T-helper 1 cell treated with Interleukin-12 subunit alpha and Interleukin-12 subunit beta and Interleukin-4 antibody, amounts not matched to agents 30 ng/mL and 1 ng/mL, for 36 hours (primary cell): ENCODE measurements around the gene EYS. TPM values are rescaled to one million over a fixed set of nuclear protein-coding genes. Genes with fewer than 3 reads are reported as not detected.
"Not testable (repeated sequence)": the region's sequence is repeated elsewhere in the genome, so short reads cannot be mapped to it uniquely, and the experiment has no call there.

Source experiments
- intact Hi-C: fragments of 100-400 bp; cut with micrococcal nuclease; formaldehyde crosslinking; loops from one replicate; pipeline ENCODE4 v1.15.1; 2024
- total RNA-seq: library from RNA; stranded (reverse); gene quantifications from 2 replicates; pipeline ENCODE4 v1.2.3, GENCODE V29; 2022

The EYS gene
- total RNA-seq, 1 donor from 2014 or later: not detected

DNA sequence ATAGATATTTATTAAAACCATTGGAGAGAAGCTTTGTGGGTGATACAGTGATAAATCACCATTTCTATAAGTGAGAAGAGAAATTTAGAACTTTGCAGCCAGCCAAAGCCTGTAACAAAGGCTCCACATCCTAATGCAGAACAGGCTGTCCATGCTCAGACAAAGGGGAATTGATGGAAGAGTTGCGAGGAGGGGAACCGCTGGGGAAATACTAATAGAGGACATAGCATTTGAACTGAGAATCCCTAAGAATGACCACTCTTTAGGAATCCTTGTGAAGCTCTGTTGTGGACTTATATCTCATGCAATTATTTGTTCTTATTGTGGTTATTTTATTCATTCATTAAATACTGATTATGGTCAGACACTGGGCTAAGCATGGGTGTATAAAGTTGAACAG, 1903.7 kb downstream of the EYS start:
- intact Hi-C loops: no loop called here

DNA sequence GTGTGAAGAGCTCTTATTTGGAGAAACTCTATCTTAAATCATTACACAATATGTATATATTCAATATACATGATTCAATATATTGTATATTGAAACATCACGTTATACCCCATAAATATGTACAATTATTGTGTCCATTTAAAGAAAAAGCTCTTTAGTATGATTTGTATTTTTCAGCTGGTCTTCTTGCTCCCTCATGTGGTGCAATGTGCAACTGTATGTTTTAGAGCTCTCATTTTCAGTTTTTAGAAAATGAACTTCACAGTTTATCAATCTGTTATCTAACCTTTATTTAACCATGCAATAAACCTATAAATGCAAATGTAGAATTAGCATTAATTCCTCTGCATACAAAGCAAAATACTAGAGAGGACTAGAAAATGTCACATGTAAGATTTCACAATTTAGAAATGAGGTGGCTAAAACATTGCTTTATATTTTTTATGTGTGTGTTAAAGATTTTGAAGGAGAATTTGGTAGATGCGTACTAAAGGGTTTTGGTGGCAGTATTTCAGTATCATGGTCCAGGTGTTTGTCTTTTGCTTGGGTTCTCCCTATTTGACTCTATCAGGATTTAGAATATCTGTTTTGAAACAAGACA, 1904.3 kb downstream of the EYS start:
- intact Hi-C loops: loop anchor here (1.0 kb wide), 1 partner anchor 450 kb away; no protein-coding TSS in a partner anchor

DNA sequence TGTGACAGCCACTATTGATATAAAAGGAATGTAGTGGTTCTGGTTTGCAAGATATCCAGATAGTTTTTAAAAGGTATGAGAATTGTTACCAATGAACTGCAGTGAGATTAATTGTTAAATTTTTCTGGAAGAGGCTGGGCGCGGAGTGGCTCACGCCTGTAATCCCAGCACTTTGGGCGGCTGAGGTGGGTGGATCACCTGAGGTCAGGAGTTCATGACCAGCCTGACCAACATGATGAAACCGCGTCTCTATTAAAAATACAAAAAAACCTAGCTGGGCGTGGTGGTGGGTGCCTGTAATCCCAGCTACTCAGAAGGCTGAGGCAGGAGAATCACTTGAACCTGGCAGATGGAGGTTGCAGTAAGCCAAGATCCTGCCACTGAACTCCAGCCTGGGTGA, 1906.6 kb downstream of the EYS start:
- intact Hi-C loops: not testable (repeated sequence)

DNA sequence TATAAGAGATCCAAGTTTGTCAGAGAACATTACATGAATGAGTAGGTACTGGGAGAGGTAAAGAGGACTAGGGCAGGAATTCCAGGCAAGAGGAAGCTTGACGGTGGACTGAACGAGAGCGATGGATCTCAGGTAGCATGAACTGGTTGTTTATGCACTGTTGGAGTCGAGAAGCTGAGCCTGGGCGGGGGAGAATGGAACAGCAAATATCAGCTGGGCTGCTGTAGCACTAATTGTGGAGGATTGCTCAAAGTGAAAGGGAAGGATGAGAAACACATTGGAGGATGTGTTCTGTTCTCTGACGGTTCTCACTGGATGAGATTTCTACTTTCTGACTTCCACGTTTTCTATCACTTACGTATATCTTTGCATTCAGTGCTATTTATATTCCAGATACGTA, 1907.2 kb downstream of the EYS start:
- intact Hi-C loops: no loop called here

DNA sequence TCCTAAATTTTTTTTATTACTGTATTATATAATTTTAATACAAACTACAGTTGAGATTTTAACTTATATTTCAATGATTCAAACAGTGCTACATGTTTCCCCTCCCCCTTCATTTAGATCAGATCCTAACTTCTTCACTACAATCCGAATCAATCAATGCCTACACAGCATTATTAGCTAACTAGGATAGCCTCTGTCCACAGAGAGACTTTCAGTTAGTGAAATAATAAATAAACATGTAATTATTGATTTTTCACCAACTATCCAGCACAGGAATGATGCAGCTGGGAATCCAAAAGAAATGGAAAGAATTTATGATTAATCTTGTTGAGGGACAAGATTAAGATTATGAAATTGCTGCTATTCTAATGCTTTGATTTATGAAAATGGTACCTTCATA, 1907.7 kb downstream of the EYS start:
- intact Hi-C loops: no loop called here

DNA sequence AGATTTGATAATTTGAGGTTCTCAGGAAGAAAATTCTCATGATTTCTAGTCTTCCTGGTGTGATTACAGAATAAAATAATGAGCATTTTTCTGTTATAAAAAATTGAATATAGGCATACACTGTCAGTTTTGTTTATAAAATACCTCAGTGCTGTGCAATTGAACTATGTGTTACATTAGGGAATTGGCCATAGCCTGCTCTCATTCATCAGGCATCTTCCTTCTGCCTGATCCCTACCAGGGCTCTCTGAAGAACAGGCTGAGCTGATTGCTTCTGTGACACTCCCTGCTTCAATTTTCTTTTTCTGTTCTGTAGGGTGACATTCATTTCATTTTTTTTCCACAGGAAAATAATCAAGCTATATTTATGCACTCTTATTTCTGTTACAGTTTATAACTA, 1908.6 kb downstream of the EYS start:
- intact Hi-C loops: no loop called here

DNA sequence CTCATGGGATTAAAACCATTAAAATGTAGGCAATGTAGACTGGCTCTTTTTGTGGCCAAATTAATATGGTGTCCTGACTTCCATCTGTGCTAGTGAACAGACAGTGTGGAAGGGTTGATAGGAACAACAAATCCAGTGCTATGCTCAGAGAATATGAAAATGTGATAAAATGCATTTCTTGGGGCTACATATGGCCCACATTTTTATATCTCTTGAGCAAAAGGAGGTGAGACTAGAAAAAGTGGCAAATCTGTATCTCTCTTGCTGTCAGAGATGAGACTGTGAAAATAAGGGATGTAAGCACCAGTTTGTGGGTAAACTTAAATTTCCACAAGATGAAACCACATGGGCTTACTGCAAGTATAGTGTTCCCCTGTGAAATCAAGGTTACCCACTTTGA, 1909.3 kb downstream of the EYS start:
- intact Hi-C loops: no loop called here

DNA sequence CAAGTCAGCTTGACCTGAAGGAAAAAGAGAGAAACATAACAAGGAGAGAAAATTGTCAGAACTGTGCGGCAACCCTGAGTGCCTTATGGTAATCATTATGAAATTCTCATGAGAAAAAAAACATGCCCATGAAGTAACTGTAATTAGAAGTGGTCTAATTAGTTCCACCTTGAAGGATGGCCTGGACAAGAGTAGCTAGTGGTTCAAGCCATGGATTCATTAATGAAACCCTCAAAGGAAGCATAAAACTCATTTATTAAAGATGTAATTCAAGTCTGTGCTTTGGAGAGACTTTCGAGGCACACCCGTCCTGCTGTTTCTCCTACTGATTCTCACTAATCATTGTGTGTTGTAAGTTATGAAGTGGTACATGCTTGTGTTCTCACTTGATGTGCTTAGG, 1911.2 kb downstream of the EYS start:
- intact Hi-C loops: no loop called here

DNA sequence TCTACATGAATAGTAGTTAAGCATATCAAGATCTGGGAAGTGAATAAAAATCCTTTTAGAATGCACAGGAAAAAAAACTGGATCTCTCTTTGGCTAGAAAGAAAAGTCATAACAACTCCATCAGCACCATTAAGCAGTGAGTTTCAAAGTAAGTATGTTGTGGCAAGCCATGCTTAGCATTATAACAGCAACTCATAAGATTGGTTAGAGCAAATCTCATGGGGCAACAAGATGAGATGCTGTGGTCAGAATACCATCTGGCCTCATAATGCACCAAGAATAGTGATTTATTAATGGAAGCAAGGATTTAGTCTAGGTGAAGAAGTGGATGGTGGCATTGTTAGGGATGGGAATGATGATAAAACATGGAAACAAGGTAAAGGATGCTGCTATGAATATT, 1912.0 kb downstream of the EYS start:
- intact Hi-C loops: no loop called here

DNA sequence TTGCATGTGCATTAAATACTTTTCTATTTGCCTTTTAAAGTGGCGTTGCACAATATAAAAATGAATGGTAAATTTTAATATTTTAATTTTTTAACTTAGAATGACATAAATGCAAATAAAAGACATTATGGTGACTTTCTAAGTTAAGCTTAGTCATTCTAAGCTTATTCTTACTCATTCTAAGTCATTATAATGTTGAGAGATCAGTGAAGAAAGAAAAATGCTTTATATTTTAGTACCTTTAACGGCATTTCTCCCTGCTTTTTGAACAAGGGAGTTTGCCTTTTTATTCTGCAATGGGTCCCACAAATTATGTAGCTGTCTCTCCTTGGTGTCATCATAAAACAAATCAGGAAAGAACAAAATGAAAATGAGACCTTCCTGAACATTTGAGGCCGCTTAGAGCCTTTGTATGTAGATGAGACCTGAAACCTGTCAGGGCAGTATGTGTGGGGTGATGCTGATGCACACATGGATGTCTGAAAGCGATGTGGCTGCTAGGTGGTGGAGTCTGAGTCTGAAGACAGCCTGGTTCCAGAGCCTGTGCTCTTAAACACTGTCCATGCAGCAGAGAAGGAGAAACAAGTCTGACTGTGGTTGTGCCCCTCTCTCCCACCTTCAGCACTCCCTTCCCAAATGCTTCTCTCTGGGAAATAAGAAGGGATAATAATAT, 1913.4 kb downstream of the EYS start:
- intact Hi-C loops: no loop called here

DNA sequence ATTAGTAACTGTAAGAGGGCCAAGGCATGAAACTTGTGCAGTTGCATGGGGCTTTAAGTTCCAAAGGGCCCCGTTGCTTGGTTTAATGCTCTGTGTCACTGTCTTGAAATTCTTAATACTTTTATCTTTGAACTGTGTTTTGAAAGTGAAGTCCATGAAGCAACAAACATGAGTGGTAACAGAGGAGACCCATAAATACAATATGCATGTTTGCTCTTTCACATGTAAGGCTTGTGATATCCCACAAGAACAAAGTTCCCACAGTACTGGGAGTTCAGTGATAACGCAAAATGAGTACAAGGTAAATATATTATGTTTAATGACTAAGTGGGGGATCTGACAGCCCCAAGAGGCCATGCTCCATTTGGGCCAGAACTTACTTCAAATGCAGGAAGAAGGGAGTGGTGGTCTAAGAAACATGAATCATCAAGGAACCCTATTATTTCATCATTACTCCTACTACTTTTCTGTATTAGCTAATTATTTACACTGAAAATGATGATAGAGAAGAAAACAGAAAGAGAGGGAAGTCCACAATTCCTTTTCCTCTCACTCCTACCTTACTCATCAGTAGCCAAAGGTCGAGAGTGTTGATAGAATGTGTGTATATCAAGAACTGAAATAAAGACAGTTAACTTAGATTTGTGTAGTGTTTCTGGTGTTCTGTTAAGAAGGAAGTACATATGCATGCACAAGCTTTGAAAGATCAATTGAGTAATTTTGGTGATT, 1914.1 kb downstream of the EYS start:
- intact Hi-C loops: no loop called here

DNA sequence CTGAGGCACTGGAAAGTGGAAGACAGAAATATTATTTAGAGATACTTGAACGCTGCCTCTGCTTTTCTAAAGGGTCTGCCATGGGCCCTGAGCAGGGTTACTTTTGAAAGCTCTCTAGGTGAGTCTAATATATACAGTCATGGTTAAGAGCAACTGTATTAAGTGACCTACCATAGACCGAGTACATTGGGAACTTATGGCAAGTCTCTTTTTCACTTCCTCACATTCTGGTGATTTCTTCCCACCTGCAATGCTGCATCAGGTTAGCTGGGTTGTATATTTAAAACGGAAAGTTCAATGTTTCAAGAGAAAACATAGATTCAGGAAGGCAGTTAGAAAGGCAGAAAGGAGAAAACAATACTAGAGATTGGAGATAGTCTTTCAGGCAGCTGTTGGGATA, 1916.7 kb downstream of the EYS start:
- intact Hi-C loops: no loop called here

DNA sequence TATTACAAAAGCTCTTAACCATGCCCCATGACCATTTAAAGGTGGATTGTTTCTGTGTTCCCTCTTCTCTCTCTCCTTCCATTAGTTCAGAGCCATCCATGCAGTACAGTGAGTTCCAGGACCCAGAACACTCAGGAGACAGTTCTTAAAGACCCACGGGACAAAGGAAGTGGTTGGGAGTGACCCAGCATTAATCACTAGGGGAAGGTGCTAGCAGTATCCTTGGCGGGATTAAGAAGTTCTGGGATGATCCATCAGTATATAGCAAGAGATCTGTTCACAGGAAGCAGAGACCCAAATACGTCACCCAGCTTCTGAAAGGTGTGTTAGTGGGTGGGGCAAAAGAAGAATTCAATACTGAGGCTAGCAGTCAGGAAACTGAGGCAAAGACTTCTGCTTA, 1917.3 kb downstream of the EYS start:
- intact Hi-C loops: no loop called here

DNA sequence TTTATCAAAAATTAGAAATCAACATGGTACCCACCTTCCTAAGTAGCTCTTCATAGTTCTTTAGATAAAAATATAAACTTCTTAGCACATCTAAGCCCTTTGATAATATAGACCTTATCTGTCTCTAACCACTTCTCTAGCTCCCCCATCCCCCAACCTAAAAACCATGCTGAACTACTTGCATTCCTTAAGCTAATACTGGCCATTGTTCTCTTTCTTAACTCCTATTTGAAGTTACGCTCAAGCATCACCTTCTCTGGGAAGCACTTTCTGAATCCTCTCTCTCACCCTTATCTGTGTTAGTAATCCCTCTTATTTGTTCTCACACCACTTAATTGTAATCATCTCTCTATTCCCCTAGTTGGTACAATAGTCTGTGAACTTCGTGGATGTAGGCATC, 1918.5 kb downstream of the EYS start:
- intact Hi-C loops: no loop called here

DNA sequence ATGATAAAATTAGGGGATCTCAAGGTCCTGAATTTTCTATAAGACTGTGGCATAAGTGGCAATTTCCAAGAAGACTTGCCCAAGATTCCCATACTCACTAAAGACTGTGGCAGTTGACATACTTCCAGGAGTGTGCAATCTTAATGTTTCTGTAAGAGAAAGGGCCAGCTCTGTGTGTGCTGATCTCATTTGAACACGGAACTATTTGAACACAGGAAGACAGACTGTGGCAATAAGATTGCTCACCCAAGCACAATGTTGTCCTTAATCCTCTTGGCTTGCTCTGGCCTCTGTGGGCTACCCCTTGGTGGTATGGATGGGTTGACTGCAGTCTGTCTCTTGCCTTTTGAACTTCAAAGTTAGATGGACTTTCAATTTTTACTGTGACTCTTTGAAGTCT, 1920.0 kb downstream of the EYS start:
- intact Hi-C loops: no loop called here

DNA sequence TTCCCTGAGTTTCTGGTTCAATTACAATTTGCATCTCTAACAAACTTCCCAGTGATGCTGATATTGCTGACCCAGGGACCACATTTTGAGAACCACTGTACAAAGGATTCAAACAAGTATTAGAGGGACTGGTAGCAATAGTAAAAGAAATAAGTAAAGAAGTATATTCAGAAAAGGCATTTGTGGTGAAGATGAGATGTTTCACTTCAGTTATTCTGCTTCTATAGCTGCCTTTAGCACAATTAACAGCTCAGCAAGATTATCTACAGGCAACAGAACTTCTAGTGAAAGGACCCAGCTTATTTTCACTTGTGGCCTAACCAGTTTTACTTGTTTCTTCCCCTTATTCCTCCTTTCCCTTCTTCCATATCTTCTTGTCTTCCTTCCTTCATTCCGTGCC, 1922.0 kb downstream of the EYS start:
- intact Hi-C loops: no loop called here

DNA sequence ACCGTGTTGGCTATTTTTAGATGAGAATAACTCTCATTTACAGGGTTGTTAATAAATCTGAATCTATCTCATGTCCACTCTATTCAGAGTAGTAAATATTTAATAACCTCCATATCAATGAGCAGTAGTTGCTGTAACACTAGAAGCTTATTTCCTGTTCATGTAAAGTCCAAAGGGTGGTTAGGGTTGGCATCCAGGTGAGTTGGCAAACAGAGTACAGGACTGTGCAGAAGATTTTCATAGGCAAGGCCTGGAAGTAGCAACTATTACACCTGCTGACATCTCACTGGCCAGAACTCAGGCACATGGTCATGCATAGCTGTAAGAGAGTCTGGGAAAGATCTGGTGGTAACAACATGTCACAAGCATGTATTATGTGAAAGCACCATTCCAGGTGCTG, 1923.9 kb downstream of the EYS start:
- intact Hi-C loops: no loop called here

DNA sequence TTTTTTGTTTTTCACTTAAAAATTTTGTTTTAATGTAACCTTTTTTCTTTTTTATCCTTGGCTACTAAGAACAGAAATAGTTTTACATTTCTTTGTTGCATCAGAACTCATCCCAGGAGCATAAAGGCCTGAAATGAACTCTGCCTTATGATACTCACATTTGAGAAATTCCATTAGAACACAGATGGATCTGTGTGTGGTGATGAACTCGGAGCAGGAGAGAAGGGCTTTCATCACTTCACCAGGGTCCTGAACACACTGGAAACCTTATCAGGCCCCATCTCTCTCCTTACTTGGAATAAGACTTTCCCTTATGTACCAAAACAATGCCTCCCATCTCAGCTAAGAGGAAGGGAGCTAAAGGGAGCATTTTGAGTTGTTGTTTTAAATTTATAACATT, 1932.1 kb downstream of the EYS start:
- intact Hi-C loops: no loop called here

DNA sequence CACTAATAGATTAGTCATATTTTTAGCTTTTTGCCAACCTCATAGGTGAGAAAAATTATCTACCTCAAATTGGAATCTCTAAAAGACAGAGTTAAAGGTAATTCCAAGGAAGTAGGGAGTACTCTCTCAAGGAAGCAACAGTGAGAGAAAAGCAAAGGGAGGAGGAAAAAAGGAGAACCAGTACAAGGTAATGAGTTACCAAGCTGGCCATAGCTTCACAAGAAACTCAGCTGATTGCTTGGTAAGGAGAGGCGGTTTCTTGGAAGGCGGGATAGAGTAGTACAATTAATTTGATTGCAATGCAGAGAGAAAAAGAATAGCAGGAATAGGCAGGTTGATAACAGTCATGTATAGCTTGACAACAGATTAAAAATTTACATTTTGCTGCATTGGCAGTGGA, 1933.8 kb downstream of the EYS start:
- intact Hi-C loops: no loop called here

DNA sequence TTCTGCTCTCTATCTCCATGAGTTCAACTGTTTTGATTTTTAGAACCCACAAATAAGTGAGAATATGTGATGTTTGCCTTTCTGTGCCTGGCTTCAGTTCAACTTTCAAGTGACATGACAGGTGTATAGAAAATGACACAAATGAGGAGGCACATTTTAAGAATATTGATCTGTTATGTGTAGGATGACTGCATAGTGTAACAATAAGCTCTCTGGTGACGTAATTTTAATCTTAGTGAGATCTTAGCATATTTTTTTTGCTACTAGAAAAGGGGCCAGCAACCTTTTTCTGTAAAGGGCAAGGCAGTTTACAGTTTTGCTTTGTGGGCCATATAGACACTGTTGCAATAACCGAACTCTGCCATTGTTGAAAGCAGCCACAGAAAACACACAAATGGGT, 1941.2 kb downstream of the EYS start:
- intact Hi-C loops: no loop called here

DNA sequence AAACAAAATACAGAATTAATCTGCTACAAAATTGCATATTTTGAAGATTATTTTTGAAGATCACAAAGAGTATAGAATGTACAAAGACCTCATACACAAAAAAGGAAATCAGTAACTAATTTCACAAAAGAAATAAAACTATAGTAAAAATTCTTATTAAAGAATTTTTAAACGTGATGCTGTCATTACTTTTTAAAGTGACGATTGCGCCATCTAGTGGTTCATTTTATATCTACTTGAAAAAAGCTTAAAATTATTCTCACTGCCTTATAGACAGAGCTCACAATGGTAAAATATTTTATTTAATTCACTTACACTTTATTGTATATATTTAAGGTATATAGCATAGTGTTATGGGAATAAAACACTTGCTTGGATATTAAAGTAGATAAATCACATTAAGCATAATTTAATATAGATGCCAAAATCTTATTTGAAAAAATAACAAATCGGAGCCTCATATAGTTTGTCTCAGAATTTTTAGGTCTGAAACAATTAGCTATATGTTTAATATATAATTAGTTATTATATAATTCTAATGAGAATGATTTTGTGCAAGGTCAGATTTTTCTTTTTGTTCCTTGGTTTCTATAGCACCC, 1942.6 kb downstream of the EYS start:
- intact Hi-C loops: loop anchor here (1.0 to 5.0 kb wide), 5 partner anchors 166 to 456 kb away; no protein-coding TSS in a partner anchor

DNA sequence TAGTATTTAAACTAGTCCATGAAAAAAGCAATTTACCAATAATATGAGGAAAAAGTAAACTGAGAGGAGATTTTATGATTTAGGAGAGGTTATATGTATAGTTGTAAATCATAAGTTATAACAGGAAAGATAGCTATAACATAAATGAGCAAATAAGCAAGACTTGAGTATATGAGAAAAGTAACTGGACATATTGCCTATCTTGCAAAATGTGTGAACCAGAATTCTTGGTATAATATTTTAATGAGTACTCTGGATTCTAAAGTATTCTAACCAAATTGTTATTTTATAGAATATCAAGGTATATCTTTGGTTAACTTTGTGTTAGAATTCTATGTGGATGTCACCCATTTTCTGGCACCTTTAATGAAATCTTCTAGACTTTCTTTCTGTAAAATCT, 1946.8 kb downstream of the EYS start:
- intact Hi-C loops: loop anchor here (5.0 kb wide), 1 partner anchor 253 kb away; no protein-coding TSS in a partner anchor
